HG02642 (cell line): Measurements from ENCODE around the gene SPATA12.

Experiments
- ATAC-seq: cut with Tn5 transposase; IDR thresholded peaks from one replicate; pipeline ENCODE4 v1.9.1; 2021; ENCODE audit warnings: mild to moderate bottlenecking; ENCODE audit not compliant: unreplicated experiment, poor library complexity

SPATA12 gene

GRCh38 chr3:57048728-57049127 lies 11.7 kb upstream of the SPATA12 start:
- no peak for ATAC-seq

DNA sequence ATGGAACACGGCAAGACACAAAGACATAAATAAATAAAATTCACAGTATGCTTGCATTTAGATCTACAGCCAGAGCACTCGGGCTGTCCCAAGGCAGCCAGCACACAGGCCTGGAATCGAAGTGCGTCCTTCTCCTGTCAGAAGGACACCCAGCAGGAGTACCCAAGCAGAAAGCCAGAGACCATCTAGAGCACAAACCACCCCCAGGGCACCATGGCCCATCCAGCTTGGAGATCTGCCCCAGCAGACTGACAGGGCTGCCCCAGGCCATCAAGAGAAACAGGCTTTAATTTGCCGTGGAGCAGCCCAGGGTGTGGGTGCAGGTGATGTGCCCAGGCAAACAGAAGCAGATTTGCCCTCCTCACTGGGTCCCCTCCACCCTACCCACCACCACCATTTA lies 7.8 kb upstream of the SPATA12 start:
- ATAC-seq: no peak

DNA sequence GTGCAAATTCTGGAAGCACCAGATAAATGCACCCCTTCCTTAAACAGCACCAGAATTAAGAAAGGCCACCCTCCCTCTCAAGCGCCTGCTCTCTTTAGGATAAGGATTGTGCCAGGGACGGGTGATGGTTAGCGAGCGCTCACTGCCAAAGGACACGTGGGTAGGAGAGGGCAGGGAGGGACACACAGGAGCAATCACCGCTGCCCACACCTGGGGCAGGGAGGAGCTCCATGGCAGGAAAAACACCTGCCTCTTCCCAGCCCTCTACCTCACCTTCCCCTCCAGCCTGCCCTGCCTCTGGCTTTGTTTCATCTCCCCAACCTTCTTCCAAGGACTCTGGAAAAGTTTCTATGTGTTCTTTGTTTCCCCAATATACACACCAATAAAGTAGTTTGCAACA lies 7.3 kb upstream of the SPATA12 start:
- ATAC-seq: no peak

DNA sequence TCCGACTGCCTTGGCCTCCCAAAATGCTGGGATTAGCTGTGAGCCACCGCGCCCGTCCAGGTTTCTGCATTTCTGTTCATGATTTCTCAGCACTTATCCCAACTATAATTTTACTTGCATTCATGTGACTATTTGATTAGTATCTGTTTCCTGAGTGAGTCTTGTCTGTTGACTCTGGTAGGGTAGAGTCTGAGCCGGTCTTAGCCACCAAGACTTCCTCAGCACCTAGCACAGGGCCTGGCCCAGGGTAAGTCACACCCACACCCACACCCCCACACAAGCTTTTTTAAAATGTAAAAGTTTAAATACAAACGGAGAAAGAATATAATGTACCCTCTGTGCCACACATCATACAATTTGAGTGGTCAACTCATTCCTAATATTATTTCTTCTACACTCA lies 3.1 kb upstream of the SPATA12 start:
- ATAC-seq: no peak

DNA sequence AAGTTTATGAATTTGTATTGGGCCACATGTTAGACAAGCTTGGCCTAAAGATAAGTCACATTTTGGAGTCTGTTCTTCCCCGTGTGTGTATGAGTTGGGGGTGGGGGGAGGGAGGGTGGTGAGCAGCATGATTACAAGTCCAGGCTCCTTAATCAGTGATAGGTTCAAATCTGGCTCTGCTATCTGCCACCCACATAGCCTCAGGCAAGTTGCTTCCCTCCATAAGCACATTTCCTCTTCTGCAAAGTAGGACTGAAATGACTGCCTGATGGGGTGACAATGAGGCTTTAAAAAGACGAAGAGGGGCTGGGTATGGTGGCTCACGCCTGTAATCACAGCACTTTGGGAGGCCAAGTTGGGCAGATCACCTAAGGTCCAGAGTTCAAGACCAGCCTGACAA lies 1.1 kb upstream of the SPATA12 start:
- no peak for ATAC-seq

DNA sequence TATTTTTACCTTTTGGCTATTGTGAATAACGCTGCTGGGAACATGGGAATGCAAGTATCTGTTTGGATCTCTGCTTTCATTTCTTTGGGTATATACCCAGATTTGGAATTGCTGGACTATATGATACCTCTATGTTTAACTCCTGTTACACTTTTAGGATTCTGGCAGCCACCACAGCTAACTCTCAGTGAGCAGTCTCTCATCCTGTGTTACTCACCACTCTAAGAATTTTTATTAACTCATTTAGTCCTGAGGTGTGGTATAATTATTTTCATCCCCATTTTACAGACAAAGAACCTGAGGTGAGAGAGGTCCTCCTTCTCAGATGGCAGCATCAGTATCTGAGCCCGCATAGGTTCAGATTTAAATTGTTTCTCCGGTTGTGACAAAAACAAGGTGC lies 1.1 kb downstream of the SPATA12 start:
- no peak for ATAC-seq

DNA sequence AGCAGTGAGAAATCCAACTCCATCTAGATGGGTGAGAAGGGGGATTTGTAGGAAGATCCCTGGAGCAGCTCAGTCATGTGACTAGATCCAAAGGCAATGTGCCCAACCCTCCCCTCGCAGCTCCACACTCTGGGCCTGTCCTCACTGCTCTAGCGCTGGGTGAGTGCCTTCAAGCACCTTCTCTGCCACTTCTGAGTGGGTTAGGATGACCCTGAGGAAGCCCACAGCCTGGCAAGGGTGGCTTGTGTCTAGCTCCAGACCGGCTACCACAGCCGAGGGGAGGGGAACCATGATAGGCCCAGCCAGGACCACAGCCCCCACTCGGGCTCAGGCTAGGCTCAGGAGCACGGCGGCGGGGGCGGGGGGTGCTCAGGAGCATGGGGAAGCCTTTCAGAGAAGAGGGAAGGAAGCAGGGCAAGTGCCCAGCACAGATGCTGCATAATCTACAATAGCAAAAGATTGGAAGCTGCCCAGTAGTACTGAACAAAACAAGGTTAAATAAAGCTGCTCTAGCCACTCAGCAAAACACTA lies 1.7 kb downstream of the SPATA12 start:
- ATAC-seq: no peak

DNA sequence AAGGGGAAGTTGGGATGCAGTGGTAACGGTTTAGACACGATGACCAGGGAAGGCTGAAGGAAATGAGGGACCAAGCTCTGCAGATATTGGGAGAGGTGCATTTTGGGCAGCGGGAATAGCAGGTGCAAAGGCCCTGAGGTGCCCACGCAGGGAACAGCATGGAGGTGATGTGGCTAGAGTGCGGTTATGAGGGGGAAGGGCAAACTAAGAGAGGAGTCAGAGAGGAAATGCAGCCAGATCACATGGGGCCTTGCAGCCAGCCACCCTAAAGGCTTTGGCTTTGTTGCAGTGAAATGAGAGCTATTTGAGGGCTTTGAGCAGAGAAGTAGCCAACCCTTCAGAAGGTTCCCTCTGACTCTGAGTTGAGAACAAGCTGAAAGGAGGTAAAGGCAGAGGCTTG lies 2.6 kb downstream of the SPATA12 start:
- no peak for ATAC-seq

- no peak for ATAC-seq
Measured at GRCh38 chr3:57064001-57064400, 3.5 kb downstream of the SPATA12 start.

GRCh38 chr3:57064572-57064971 lies 4.1 kb downstream of the SPATA12 start:
- no peak for ATAC-seq

GRCh38 chr3:57065588-57065987 lies 5.1 kb downstream of the SPATA12 start:
- no peak for ATAC-seq

GRCh38 chr3:57066471-57066870 lies 6.0 kb downstream of the SPATA12 start:
- ATAC-seq: no peak

- peak; percentile 97 for ATAC-seq
Measured at GRCh38 chr3:57068437-57069089, 8.1 kb downstream of the SPATA12 start.

- no peak for ATAC-seq
Measured at GRCh38 chr3:57069503-57069902, 9.0 kb downstream of the SPATA12 start.

DNA sequence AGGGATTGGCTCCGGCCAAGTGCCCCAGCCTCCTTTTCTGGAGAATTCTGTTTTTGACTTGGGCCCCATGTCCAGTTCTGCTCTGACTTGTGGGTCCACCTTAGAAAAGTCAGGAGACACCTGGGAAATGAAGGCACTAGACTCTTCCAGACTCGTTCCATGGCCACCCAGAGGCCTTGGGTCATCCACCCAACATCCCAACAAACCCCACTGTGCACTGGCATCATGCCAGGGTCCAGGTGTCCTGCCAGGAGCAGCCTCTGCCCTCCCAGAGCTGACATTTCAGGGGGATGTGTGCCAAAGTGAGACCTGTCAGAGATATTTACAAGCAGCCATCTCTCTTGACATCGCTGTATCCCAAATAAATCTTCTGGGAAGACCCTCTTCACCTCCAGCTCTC lies 13.2 kb downstream of the SPATA12 start:
- no peak for ATAC-seq

DNA sequence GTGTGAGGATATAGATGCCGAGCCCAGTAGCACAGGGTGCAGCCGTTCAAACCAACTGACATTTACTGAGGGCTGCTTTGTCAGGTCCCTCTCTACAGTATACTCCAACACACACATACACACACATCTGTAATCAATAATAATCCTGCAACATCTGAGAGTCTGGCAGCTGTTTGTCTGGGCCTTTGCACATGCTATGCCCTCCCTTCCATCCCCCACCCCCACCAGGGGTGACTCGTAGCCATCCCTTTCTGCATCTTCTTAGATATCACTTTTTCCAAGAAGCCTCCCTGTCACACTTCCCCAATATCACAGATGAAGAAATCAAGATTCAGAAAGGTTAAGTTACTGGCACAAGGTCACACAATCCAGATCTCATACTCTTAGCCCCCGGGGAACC lies 13.7 kb downstream of the SPATA12 start:
- no peak for ATAC-seq

- ATAC-seq: no peak
Measured at GRCh38 chr3:57076422-57076951, 16.0 kb downstream of the SPATA12 start.

- no peak for ATAC-seq
Measured at GRCh38 chr3:57077630-57078343, 17.3 kb downstream of the SPATA12 start.

- ATAC-seq: no peak
Measured at GRCh38 chr3:57078344-57078634, 17.8 kb downstream of the SPATA12 start.

DNA sequence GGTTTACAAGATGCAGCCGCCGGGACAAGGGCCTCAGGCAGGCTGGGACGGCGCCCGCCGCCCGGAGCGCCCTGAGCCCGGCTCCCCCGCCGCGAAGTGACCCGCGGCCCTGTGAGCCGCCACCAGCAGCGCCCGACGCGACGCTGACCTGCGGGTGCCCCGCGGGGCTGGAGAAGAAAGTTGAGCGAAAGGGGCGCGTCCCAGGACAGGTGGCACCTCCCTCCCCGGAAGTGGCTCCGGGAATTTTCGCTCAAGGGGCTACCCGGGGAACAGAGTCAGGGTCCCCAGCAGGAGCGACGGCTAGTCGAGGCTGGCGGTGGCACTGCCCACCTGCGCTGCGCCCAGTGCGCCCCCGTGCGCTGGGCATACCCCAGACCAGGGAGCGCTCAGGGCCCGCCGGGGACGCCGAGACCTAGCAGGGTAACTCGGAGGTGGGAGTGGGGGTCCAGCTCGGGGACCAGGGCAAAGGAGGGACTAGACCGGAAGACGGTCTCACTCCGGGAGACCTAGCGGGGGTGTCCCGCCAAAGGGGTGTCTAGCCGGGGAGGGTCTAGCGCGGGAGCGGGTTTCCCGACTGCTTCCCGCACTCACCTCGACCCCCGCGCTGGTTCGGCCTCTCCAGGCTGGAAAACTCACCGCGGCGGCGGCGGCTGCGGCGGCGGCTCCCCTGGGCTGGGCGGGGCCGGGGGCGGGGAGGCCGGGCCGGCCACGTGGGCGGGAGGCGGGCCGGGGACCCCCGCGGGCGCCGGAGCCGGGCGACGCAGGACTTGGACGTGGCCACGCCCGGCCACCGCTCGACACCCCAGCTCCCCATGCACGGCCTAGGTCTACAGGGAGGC lies 18.4 kb downstream of the SPATA12 start:
- ATAC-seq: no peak

DNA sequence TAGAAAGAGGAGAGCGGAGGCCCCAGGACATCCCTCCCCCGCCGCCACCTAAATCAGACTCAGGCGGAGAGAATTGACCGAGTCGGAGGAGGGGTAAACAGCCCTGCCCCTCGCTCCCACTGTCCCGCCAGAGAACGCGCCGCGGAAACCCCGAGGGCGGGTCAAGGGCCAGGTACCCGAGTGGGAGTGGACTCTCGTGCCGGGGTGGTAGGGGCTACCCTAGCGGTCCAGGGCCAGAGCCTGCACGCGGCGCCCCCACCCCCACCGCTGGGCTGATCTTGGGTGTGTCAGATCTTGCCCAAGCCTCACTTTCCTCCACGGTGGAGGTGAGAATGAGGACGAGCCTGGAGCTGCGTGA lies 19.0 kb downstream of the SPATA12 start:
- no peak for ATAC-seq
